Measurements from ENCODE around the gene MEIOSIN. TPM values are rescaled to one million over a fixed set of nuclear protein-coding genes. Genes with fewer than 3 reads are reported as not detected.

Gene MEIOSIN
- total RNA-seq, 4 donors from 2014 or later = not detected

- TF ChIP-seq, protein P1, sequence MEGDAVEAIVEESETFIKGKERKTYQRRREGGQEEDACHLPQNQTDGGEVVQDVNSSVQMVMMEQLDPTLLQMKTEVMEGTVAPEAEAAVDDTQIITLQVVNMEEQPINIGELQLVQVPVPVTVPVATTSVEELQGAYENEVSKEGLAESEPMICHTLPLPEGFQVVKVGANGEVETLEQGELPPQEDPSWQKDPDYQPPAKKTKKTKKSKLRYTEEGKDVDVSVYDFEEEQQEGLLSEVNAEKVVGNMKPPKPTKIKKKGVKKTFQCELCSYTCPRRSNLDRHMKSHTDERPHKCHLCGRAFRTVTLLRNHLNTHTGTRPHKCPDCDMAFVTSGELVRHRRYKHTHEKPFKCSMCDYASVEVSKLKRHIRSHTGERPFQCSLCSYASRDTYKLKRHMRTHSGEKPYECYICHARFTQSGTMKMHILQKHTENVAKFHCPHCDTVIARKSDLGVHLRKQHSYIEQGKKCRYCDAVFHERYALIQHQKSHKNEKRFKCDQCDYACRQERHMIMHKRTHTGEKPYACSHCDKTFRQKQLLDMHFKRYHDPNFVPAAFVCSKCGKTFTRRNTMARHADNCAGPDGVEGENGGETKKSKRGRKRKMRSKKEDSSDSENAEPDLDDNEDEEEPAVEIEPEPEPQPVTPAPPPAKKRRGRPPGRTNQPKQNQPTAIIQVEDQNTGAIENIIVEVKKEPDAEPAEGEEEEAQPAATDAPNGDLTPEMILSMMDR (IDR thresholded peaks at IDR 0.05) = no peak
- ATAC-seq (ENCODE audit: low FRiP score) = peak; percentile 35
- DNase-seq (ENCODE audit: low spot score) = no peak
These were observed 48.2 kb downstream of the MEIOSIN start for GRCh38 chr19:45781214-45782161.

DNA sequence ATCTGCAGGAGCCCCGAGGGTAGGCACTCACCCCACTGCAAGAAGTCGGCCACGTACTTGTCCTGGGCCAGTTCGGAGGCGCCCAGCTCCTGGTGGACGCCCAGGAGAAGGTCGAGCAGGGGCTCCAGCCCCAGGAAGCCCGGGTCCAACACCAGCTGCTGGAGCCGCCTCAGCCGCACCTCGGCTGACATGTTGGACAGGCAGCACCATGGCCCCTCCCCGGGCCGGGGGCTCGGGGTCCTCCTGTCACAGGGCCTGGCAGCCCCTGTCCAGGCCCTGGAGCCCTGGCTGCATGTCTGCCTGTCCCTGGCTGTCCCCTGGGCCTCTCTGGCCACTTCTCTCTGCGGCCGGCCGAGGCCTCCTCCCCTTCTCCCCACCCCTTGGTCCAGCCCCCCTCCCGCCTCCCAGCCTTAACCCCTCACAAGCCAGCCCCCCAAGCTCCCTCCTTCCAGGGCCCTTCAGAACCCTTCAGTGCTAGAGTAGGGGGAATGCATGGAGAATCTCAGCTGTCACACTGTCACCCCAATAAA, 49.0 kb downstream of the MEIOSIN start, which contains the start of gene DMPK:
TSS of gene DMPK (minus strand) at position 329 of the 530 bp plus-strand sequence. CDS start at position 191, 138 bp downstream.
- TF ChIP-seq, protein P1 (IDR thresholded peaks at IDR 0.05) = no peak
- DNase-seq (ENCODE audit: low spot score) = no peak
- no peak for ATAC-seq (ENCODE audit: low FRiP score)

DNA sequence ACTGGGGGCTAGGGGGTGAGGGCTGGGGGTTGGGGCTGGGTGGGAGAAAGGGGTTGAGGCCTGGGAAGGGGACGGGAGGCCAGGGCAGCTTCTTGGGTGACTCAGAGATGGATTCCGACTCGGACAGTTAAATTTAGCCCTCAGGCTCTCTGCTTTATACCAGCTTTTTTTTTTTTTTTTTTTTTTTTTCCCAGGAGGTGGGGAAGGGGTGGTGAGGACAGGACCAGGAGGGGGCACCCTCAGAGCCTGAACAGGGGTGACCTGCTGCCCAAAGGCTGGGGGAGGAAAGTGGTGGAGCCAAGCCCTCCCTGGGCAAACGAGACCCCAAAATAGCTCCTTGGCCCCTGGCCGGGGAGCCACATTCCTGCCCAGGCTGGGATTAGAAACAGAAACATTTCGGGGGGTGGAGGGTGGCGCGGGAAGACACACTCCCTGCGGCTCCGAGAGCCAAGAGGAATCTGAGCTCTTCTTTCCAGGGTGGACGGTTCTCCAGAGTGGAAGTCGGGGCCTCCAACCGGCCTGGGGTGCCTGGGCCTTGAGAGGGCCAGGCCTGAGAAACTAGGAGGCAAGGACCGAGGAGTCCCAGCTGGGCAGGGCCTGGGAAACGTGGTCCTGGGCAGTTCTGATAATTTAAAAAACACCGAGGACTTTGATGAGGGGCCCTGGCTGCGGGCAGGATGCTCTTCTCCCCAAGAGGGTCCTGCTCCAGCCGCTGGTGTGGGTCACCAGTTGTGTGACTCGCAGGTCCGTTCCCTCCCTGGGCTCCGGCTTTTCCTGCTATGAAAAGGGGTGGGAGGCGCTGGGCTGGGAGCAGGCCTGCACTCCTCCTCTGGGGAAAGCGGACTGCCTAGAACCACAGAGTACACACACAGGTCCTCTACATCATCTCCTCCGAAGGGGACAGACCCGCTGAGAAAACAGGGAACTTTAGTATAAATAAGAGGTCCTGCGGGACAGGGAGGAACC, 49.9 kb downstream of the MEIOSIN start:
- no peak for DNase-seq (ENCODE audit: low spot score)
- ATAC-seq (ENCODE audit: low FRiP score) = peak; percentile 17
- TF ChIP-seq, protein P1 (IDR thresholded peaks at IDR 0.05) = no peak

- ATAC-seq (ENCODE audit: low FRiP score) (no peak), DNase-seq (ENCODE audit: low spot score) (no peak)
- TF ChIP-seq, protein P1 (IDR thresholded peaks at IDR 0.05) = no peak
These were observed 50.9 kb downstream of the MEIOSIN start for GRCh38 chr19:45784096-45784495.

DNA sequence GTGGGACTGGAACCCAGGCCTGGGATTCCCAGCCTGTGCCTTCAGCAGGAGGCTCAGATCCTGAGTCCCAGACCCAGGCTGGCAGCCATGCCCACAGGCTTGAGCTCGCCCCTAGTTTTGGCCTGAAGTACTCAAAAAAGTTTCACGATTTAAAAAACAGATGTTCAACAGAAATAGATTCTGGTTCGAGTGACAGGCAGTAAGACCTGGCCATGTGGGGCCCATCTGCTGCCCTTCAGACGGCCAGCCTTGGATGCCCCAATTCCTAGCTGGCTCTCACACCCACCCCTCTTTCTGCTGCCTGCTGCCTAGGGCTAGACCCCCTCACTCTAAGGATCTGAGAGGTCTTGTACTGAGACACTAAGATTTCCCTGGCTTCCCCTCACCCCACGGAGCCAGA, 51.9 kb downstream of the MEIOSIN start:
- DNase-seq (ENCODE audit: low spot score) (no peak), ATAC-seq (ENCODE audit: low FRiP score) (no peak)
- TF ChIP-seq, protein P1 (IDR thresholded peaks at IDR 0.05) = no peak

- no peak for ATAC-seq (ENCODE audit: low FRiP score)
- TF ChIP-seq, protein P1 (IDR thresholded peaks at IDR 0.05) = no peak
These were observed 52.7 kb downstream of the MEIOSIN start for GRCh38 chr19:45785781-45786532.

More at GRCh38 chr19:45785781-45786532, 52.7 kb downstream of the MEIOSIN start:
- no peak for DNase-seq (ENCODE audit: low spot score)

All from omental fat pad (tissue), 4 donors.